HL-60/S4 treated with retinoic acid at 250 ng/mL for 4 days and 3 days (cell line): ENCODE data around the gene MAP2K4.
"Not testable (repeated sequence)": the region's sequence is repeated elsewhere in the genome, so short reads cannot be mapped to it uniquely, and the experiment has no call there.

ENCODE experiments used
- in situ Hi-C: fragments of 300-500 bp; cut with MboI; formaldehyde crosslinking; loops from 2 replicates; pipeline ENCODE4 v1.7.0; 2022; ENCODE audit warnings: low sequenced_read_pairs

The MAP2K4 gene

GRCh38 chr17:12020642-12021622, at the start of gene MAP2K4:
Gene MAP2K4, plus strand, starts transcription at chr17:12020877. Its CDS starts 10 bp downstream, at chr17:12020887.
- in situ Hi-C loops: no loop called here

GRCh38 chr17:11972741-11973140, 47.9 kb upstream of the MAP2K4 start:
- in situ Hi-C loops: not testable (repeated sequence)

- in situ Hi-C loops: no loop called here
Measured at GRCh38 chr17:11979795-11980194, 40.9 kb upstream of the MAP2K4 start.

DNA sequence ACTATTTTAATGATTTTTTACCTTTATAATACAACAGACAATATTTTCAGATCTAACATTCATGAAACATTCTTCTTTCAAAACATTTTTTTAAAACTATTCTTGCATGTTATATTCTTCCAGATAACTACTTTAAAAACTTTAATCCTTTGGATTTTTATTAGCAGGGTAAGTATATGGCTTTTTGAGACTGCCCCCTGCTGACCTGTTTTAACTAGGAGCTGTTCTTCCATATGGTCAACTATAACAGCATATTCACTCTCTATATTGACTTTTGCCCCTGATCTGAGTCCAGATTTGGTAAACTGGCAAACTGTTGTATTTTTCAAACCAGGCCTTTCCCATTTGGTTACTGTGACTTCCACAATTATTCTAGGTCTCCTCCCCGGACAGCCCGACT, 39.9 kb upstream of the MAP2K4 start:
- in situ Hi-C loops: no loop called here

DNA sequence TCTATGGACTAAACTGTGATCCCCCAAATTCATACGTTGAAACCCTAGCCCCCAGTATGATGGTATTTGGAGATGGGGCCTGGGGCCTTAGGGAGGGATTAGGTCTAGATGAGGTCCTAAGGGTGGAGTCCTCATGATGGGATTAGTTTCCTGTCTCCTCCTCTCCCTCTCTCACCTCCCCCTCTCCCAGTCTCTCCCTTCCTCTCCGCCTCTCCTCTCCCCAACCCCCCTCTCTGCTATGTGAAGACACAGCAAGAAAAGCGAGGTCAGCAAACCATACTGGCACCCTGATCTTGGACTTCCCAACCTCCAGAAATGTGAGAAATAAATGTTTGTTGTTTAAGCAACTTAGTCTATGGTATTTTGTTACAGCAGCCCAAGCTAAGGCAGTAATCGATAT, 38.8 kb upstream of the MAP2K4 start:
- in situ Hi-C loops: no loop called here

DNA sequence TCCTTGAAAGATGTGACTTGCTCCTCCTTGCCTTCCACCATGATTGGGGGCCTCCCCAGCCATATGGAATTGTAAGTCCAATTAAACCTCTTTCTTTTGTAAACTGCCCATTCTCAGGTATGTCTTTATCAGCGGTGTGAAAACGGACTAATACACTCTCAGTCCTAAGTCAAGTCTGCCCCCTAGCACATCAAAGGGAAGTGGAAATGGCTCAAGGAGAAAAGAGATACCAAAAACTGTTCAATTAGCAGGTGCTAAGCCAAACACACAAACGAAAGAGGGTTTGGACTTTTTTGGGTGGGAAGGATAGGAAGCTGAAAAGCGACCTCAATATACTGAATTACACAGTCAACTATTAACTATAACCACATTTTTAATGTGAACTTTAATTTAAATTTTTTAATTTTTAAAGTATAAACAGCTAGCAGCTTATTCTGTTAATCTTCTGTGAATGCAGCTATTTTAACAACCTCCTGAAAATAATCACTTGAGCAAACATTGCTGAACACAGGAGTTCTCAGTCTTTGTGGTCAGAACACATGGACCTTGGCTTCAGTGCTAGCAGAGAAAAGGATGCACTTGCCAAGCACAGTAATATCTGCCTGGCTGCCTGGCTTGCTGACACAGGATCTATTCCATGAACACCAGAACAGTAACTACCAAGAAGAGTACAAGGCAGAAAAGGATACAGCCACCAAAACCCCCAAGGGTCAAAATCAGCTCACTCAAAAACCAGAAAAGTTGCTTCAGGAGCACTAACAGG, 34.3 kb upstream of the MAP2K4 start:
- in situ Hi-C loops: no loop called here

GRCh38 chr17:11986942-11987329, 33.7 kb upstream of the MAP2K4 start:
- in situ Hi-C loops: no loop called here

GRCh38 chr17:11990363-11990983, 30.2 kb upstream of the MAP2K4 start:
- in situ Hi-C loops: no loop called here

- in situ Hi-C loops: no loop called here
Measured at GRCh38 chr17:11991461-11991860, 29.2 kb upstream of the MAP2K4 start.

- in situ Hi-C loops: no loop called here
Measured at GRCh38 chr17:11996722-11997146, 23.9 kb upstream of the MAP2K4 start.

- in situ Hi-C loops: no loop called here
Measured at GRCh38 chr17:11997147-11997971, 23.3 kb upstream of the MAP2K4 start, which contains the start of gene ZNF18. Gene ZNF18, minus strand, starts transcription at chr17:11997475. Its CDS starts 4,646 bp downstream, at chr17:11992829.

- in situ Hi-C loops: no loop called here
Measured at GRCh38 chr17:11997972-11998233, 22.8 kb upstream of the MAP2K4 start.

DNA sequence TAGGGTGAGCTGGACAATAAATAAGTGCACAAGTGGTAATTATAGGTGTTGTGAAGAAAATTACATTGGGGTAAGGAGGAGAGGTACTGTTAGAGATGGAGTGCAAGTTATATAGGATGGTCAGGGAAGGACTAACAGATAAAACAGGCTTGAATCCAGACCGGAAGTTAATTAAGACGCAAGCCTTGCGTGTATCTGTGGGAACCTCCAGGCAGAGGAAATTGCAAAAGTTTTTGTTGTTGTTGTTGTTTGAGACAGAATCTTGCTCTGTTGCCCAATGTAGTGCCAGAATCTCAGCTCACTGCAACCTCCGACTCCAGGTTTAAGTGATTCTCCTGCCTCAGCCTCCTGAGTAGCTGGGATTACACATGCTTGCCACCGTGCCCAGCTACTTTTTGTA, 21.0 kb upstream of the MAP2K4 start:
- in situ Hi-C loops: no loop called here

- in situ Hi-C loops: no loop called here
Measured at GRCh38 chr17:12007466-12007865, 13.2 kb upstream of the MAP2K4 start.

- in situ Hi-C loops: no loop called here
Measured at GRCh38 chr17:12021623-12022140, 1.0 kb downstream of the MAP2K4 start.

- in situ Hi-C loops: no loop called here
Measured at GRCh38 chr17:12022310-12022709, 1.6 kb downstream of the MAP2K4 start.

GRCh38 chr17:12024327-12024726, 3.6 kb downstream of the MAP2K4 start:
- in situ Hi-C loops: no loop called here

GRCh38 chr17:12027658-12028057, 7.0 kb downstream of the MAP2K4 start:
- in situ Hi-C loops: no loop called here

- in situ Hi-C loops: no loop called here
Measured at GRCh38 chr17:12028611-12029010, 7.9 kb downstream of the MAP2K4 start.

DNA sequence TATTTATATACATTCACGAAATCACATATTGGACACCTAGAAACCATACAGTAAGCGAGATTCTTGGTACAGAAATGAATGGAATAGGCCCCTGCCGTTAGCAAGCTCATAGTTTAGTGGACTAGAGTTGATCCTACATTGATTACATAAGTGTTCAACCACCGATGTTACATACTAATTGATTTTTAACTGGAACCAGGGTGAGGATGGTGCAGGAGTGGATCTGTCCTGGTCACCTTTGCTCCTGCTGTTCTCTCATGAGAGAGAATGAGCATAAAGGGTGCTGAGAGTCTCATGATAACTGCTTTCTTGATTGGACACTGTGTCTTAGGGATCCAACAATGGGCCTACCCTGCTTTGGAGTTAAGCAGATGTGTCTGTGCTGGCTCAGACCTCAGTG, 13.9 kb downstream of the MAP2K4 start:
- in situ Hi-C loops: no loop called here
